Ishikawa (cell line): Measurements from ENCODE around the gene C4A.
"Not testable (repeated sequence)": the region's sequence is repeated elsewhere in the genome, so short reads cannot be mapped to it uniquely, and the experiment has no call there.

Experiments used
- CEBPB ChIP-seq: IDR thresholded peaks from 2 replicates; pipeline ENCODE4 v1.6.1; 2012
- CREB1 ChIP-seq: IDR thresholded peaks from 2 replicates; pipeline ENCODE4 v1.6.1; 2012; ENCODE audit warnings: low read depth
- EGR1 ChIP-seq: IDR thresholded peaks from 2 replicates; pipeline ENCODE4 v1.6.1; 2012
- EP300 ChIP-seq: IDR thresholded peaks from 2 replicates; pipeline ENCODE4 v1.6.1; 2012; ENCODE audit warnings: borderline replicate concordance
- FOXM1 ChIP-seq: IDR thresholded peaks from 2 replicates; pipeline ENCODE4 v1.6.1; 2012; ENCODE audit warnings: low read depth, borderline replicate concordance
- MAX ChIP-seq: IDR thresholded peaks from 2 replicates; pipeline ENCODE4 v1.6.1; 2012
- NFIC ChIP-seq: IDR thresholded peaks from 2 replicates; pipeline ENCODE4 v1.6.1; 2012
- RAD21 ChIP-seq: IDR thresholded peaks from 2 replicates; pipeline ENCODE4 v1.6.1; 2012; ENCODE audit warnings: low read depth
- REST ChIP-seq: IDR thresholded peaks from 2 replicates; pipeline ENCODE4 v1.6.1; 2012; ENCODE audit warnings: low read depth, mild to moderate bottlenecking
- TAF1 ChIP-seq: IDR thresholded peaks from 2 replicates; pipeline ENCODE4 v1.6.1; 2012; ENCODE audit warnings: low read depth, mild to moderate bottlenecking
- TCF12 ChIP-seq: IDR thresholded peaks from 2 replicates; pipeline ENCODE4 v1.6.1; 2012; ENCODE audit warnings: low read depth
- TEAD4 ChIP-seq: IDR thresholded peaks from 2 replicates; pipeline ENCODE4 v1.6.1; 2012
- USF1 ChIP-seq: IDR thresholded peaks from 2 replicates; pipeline ENCODE4 v1.6.1; 2012
- YY1 ChIP-seq: IDR thresholded peaks from 2 replicates; pipeline ENCODE4 v1.6.1; 2012; ENCODE audit warnings: low read depth
- ZBTB7A ChIP-seq: IDR thresholded peaks from 2 replicates; pipeline ENCODE4 v1.6.1; 2012; ENCODE audit warnings: low read depth

The C4A gene

GRCh38 chr6:31978831-31979230 lies 3.0 kb upstream of the C4A start:
- TF ChIP-seq EP300, result no peak
- no peak for TF ChIP-seq YY1
- TF ChIP-seq TAF1, result no peak
- no peak for TF ChIP-seq EGR1
- TF ChIP-seq RAD21, result no peak
- TF ChIP-seq ZBTB7A, result no peak
- no peak for TF ChIP-seq MAX
- TF ChIP-seq CEBPB, result no peak
- TF ChIP-seq TEAD4, result no peak
- no peak for TF ChIP-seq FOXM1
- TF ChIP-seq NFIC, result no peak
- no peak for TF ChIP-seq USF1
- TF ChIP-seq REST, result no peak
- TF ChIP-seq CREB1, result no peak
- no peak for TF ChIP-seq TCF12

GRCh38 chr6:31979238-31979898 lies 2.5 kb upstream of the C4A start:
- no peak for TF ChIP-seq ZBTB7A
- no peak for TF ChIP-seq FOXM1
- no peak for TF ChIP-seq EGR1
- TF ChIP-seq EP300, result no peak
- no peak for TF ChIP-seq CREB1
- TF ChIP-seq YY1, result no peak
- no peak for TF ChIP-seq TEAD4
- no peak for TF ChIP-seq TCF12
- no peak for TF ChIP-seq USF1
- no peak for TF ChIP-seq MAX
- TF ChIP-seq CEBPB, result no peak
- TF ChIP-seq NFIC, result no peak
- no peak for TF ChIP-seq TAF1
- TF ChIP-seq REST, result no peak
- TF ChIP-seq RAD21, result no peak

- not testable (repeated sequence) for TF ChIP-seq TEAD4, EGR1, TAF1
These were observed 32.7 kb downstream of the C4A start, which contains the start of gene C4B for GRCh38 chr6:32014547-32014946. Gene C4B (plus strand): TSS chr6:32014795. CDS start chr6:32014846, 51 bp downstream.

- not testable (repeated sequence) for TF ChIP-seq FOXM1, ZBTB7A, CREB1
These were observed 56.0 kb downstream of the C4A start, which contains the start of gene CYP21A2 for GRCh38 chr6:32037598-32038524. Gene CYP21A2 (plus strand): TSS chr6:32038415. CDS start chr6:32038423, 8 bp downstream.

- TF ChIP-seq FOXM1, result no peak
- TF ChIP-seq TCF12, result no peak
- TF ChIP-seq NFIC, result no peak
- no peak for TF ChIP-seq EP300
- TF ChIP-seq TEAD4, result no peak
- no peak for TF ChIP-seq USF1
- no peak for TF ChIP-seq RAD21
- no peak for TF ChIP-seq CREB1
- no peak for TF ChIP-seq TAF1
- TF ChIP-seq CEBPB, result no peak
- TF ChIP-seq ZBTB7A, result no peak
- TF ChIP-seq REST, result no peak
- no peak for TF ChIP-seq EGR1
- TF ChIP-seq YY1, result no peak
- no peak for TF ChIP-seq MAX
These were observed 64.1 kb downstream of the C4A start for GRCh38 chr6:32045811-32046449.
